LNCaP clone FGC (cell line): ENCODE measurements around the gene TRIM10.
"Not testable (repeated sequence)": the region's sequence is repeated elsewhere in the genome, so short reads cannot be mapped to it uniquely, and the experiment has no call there.

Experiments used
- DNase-seq: peaks from one replicate; pipeline ENCODE4 v3.0.0-alpha.2; 2011; ENCODE audit warnings: low read depth
- H3K4me3 ChIP-seq: 2 replicates; pipeline ENCODE4 v1.5.1; 2011; ENCODE audit warnings: mild to moderate bottlenecking, low read depth, low read length, control low read depth
- CTCF ChIP-seq: IDR thresholded peaks from 2 replicates; pipeline ENCODE4 v1.5.1; 2012; ENCODE audit warnings: mild to moderate bottlenecking; ENCODE audit not compliant: control insufficient read depth, insufficient read depth; ENCODE audit errors: extremely low read depth

TRIM10 gene

GRCh38 chr6:30145818-30146217, 15.2 kb downstream of the TRIM10 start:
- no peak overlapping the region for H3K4me3 ChIP-seq
- no peak for DNase-seq
- TF ChIP-seq CTCF: no peak

DNA sequence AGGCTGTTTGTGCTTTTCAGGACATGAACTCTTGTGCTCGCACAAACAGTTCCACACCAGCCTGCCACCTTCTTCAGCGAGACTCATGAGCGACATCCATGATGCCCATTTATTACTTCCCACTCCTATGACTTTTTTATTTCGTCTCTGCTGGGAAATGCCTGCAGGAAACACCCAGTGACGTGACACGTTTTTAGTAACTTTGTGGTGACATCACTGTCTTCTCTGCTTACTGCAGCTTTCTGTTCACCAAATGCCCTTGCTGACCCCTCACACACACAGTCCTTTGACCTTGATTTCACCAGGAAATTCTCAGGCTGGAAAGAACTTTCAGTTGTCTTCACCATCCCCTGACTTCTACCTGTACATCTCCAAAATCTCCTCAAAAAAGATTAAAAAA, 16.2 kb downstream of the TRIM10 start:
- no peak for TF ChIP-seq CTCF
- H3K4me3 ChIP-seq: no peak overlapping the region
- no peak for DNase-seq

- H3K4me3 ChIP-seq: no peak overlapping the region
- no peak for TF ChIP-seq CTCF
- no peak for DNase-seq
Observed at GRCh38 chr6:30143780-30144179, 17.2 kb downstream of the TRIM10 start.

DNA sequence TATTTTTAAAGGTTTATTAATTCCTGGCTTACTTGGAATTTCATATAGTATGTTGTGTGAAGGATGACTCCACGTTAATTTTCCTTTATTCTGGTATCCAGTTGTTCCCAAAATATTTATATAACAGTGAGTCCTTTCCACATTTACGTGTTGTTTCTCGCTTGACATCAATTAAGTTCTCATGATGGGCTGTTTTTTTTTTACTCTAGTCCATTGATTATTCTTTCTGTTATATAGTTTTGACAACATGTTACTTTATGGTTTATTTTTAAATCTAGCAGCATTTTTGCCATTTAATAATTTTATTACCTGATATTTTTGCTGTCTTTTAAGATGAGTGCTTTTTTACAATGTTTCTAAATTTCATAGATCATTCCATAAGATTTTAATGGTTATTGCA, 18.3 kb downstream of the TRIM10 start:
- no peak overlapping the region for H3K4me3 ChIP-seq
- no peak for TF ChIP-seq CTCF
- no peak for DNase-seq

DNA sequence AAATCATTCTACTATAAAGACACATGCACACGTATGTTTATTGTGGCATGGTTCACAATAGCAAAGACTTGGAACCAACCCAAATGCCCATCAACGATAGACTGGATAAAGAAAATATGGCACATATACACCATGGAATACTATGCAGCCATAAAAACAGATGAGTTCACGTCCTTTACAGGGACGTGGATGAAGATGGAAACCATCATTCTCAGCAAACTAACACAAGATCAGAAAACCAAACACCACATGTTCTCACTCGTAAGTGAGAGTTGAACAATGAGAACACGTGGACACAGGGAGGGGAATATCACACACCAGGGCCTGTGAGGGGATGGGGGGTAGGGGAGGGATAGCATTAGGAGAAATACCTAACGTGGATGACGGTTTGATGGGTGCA, 20.8 kb downstream of the TRIM10 start:
- DNase-seq, H3K4me3 ChIP-seq: not testable (repeated sequence)

GRCh38 chr6:30136570-30137286, 24.3 kb downstream of the TRIM10 start:
- no peak for DNase-seq
- no peak overlapping the region for H3K4me3 ChIP-seq
- no peak for TF ChIP-seq CTCF

DNA sequence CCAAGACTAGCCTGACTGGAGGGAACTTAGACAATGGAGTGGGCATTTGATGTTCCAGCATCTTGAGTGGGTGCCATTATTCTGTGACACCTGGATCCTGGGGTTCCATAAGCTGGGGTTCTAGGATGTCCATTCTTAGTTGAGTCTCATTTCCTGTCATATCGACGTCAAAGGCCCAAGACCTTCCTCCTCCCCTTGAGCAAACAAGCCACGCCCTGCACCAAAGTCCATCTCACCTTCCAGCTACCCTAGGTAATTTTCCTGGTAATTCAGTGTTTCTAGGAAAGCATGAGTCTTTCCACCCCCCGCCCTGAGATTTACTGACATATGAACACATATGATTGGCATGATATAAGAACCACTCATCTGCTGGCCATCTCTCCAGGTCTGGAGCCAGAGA, 25.3 kb downstream of the TRIM10 start, which contains the start of gene TRIM40:
TSS of gene TRIM40 (plus strand) at position 384 of the 400 bp plus-strand sequence. CDS start 897 bp downstream, outside the sequence.
- DNase-seq: no peak
- no peak for TF ChIP-seq CTCF
- H3K4me3 ChIP-seq: no peak within 1 kb of the TSS
